IMR-90 (cell line): ENCODE measurements around the gene BCL2L13.

Source experiments
- CEBPB ChIP-seq: IDR thresholded peaks from 2 replicates; pipeline ENCODE4 v1.6.1; 2012; ENCODE audit warnings: low read depth, low read length, improper control_type of control experiment
- CTCF ChIP-seq: conservative IDR thresholded peaks from 2 replicates; pipeline ENCODE4 v1.5.1; 2012; ENCODE audit warnings: mild to moderate bottlenecking, low read depth, low read length, improper control_type of control experiment
- MAFK ChIP-seq: IDR thresholded peaks from 2 replicates; pipeline ENCODE4 v1.6.1; 2012; ENCODE audit warnings: low read depth, low read length, improper control_type of control experiment
- MAZ ChIP-seq: IDR thresholded peaks from 2 replicates; pipeline ENCODE4 v1.6.1; 2012; ENCODE audit warnings: low read depth, mild to moderate bottlenecking, low read length, improper control_type of control experiment, moderate library complexity, borderline replicate concordance
- MXI1 ChIP-seq: IDR thresholded peaks from 2 replicates; pipeline ENCODE4 v1.6.1; 2012; ENCODE audit warnings: low read depth, mild to moderate bottlenecking, low read length, moderate library complexity, borderline replicate concordance
- POLR2A ChIP-seq: IDR thresholded peaks from 2 replicates; pipeline ENCODE4 v1.6.1; 2012; ENCODE audit warnings: mild to moderate bottlenecking, low read depth, low read length
- RAD21 ChIP-seq: IDR thresholded peaks from 2 replicates; pipeline ENCODE4 v1.6.1; 2012; ENCODE audit warnings: low read length, improper control_type of control experiment
- RCOR1 ChIP-seq: IDR thresholded peaks from 2 replicates; pipeline ENCODE4 v1.6.1; 2012; ENCODE audit warnings: mild to moderate bottlenecking, low read length, improper control_type of control experiment; ENCODE audit not compliant: insufficient replicate concordance
- SMC3 ChIP-seq: fragments of 150-350 bp; IDR thresholded peaks from 2 replicates; pipeline ENCODE4 v1.6.1; 2016; ENCODE audit warnings: low read depth, mild to moderate bottlenecking, antibody characterized with exemption, low read length, moderate library complexity
- TF ChIP-seq, protein P1 (sequence below): fragments of 150-350 bp; IDR thresholded peaks from 2 replicates; pipeline ENCODE4 v1.6.1; 2017; ENCODE audit warnings: mild to moderate bottlenecking, antibody characterized with exemption, low read length, low read depth

DNA sequence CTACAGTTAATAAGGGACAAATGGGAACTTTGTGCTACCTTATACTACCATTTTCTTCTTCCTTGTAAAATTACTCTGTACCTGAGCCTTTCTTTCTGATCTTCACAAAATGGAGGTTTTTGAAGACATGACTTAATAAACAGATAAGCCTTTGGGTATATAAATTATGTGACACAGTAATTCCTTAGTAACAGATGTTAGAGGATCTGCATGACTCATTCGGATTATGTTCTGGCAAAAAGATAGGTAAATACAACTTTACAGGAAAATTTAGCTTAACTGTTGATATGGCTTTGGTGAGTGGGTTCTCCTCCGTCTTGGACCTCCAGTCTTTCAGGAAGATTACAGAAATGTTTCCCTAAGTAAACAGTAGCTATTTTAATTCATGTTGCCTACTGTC lies 73.9 kb downstream of the BCL2L13 start:
- no peak for TF ChIP-seq CEBPB
- no peak for TF ChIP-seq MAZ
- no peak for TF ChIP-seq CTCF
- TF ChIP-seq POLR2A, result no peak
- no peak for TF ChIP-seq RAD21
- TF ChIP-seq RCOR1, result no peak
- TF ChIP-seq SMC3, result no peak
- TF ChIP-seq MXI1, result no peak
- TF ChIP-seq, protein P1, sequence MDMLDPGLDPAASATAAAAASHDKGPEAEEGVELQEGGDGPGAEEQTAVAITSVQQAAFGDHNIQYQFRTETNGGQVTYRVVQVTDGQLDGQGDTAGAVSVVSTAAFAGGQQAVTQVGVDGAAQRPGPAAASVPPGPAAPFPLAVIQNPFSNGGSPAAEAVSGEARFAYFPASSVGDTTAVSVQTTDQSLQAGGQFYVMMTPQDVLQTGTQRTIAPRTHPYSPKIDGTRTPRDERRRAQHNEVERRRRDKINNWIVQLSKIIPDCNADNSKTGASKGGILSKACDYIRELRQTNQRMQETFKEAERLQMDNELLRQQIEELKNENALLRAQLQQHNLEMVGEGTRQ, result no peak
- no peak for TF ChIP-seq MAFK
